ENCODE data around the gene ARL8B. TPM values are rescaled to one million over a fixed set of nuclear protein-coding genes. Genes with fewer than 3 reads are reported as not detected.

ARL8B gene
- total and polyA plus RNA-seq, 4 donors = 20.2 to 36.2 (median 24.2) TPM

- no peaks in the 10 kb centered on the region for H3K9me3 ChIP-seq (ENCODE audit: control insufficient read depth in 4 of 4, low read length in 3 of 4)
- H3K4me3 ChIP-seq (ENCODE audit: low read depth in 1 of 3, low read length in 3 of 3) = no peak overlapping the region
- WGBS = 73% methylated on average over 5 of the region's 5 CpGs
- peaks cover 5 to 47% (median 44%) of the 10 kb centered on the region in 4 donors for H3K36me3 ChIP-seq (ENCODE audit: control insufficient read depth in 4 of 4, insufficient read depth in 3 of 4, low read depth in 1 of 4, low read length in 3 of 4)
- peaks cover 0 to 32% (median 26%) of the 10 kb centered on the region in 4 donors for H3K4me1 ChIP-seq (ENCODE audit: control insufficient read depth in 4 of 4, insufficient read depth in 4 of 4, low read length in 3 of 4)
- H3K9ac ChIP-seq (ENCODE audit: low read depth in 1 of 2, low read length in 2 of 2) = no peak overlapping the region
- no peak for TF ChIP-seq YY1 (IDR thresholded peaks at IDR 0.05)
- TF ChIP-seq MAX (IDR thresholded peaks at IDR 0.05) = no peak
- no peak for TF ChIP-seq ZBTB33 (IDR thresholded peaks at IDR 0.05)
- no peak for TF ChIP-seq CTCF (IDR thresholded peaks at IDR 0.05; ENCODE audit: low read depth, low read length, missing input control)
- no peak for TF ChIP-seq GABPA (IDR thresholded peaks at IDR 0.05 in 1 of 2, conservative IDR thresholded peaks at IDR 0.05 in 1 of 2)
- no peak for TF ChIP-seq EGR1 (IDR thresholded peaks at IDR 0.05; ENCODE audit: low read depth in 2 of 2)
- no peak for TF ChIP-seq FOXA1 (IDR thresholded peaks at IDR 0.05)
- no peak for DNase-seq (ENCODE audit: low spot score)
- no peak overlapping the region for H3K27ac ChIP-seq (ENCODE audit: low read depth in 1 of 2, low read length in 2 of 2)
- H3K27me3 ChIP-seq (ENCODE audit: control insufficient read depth in 4 of 4, insufficient read depth in 4 of 4, low read length in 3 of 4) = no peaks in the 10 kb centered on the region
Measured at GRCh38 chr3:5218815-5219214, 96.7 kb downstream of the ARL8B start.

- no peaks in the 10 kb centered on the region for H3K9me3 ChIP-seq (ENCODE audit: control insufficient read depth in 4 of 4, low read length in 3 of 4)
- no peak overlapping the region for H3K27ac ChIP-seq (ENCODE audit: low read depth in 1 of 2, low read length in 2 of 2)
- peaks cover 5 to 43% (median 40%) of the 10 kb centered on the region in 4 donors for H3K36me3 ChIP-seq (ENCODE audit: control insufficient read depth in 4 of 4, insufficient read depth in 3 of 4, low read depth in 1 of 4, low read length in 3 of 4)
- H3K4me3 ChIP-seq (ENCODE audit: low read depth in 1 of 3, low read length in 3 of 3) = no peak overlapping the region
- H3K4me1 ChIP-seq (ENCODE audit: control insufficient read depth in 4 of 4, insufficient read depth in 4 of 4, low read length in 3 of 4) = peaks cover 0 to 29% (median 26%) of the 10 kb centered on the region in 4 donors
- no peak overlapping the region for H3K9ac ChIP-seq (ENCODE audit: low read depth in 1 of 2, low read length in 2 of 2)
- WGBS = 94% methylated on average over 4 of the region's 4 CpGs
- no peak for TF ChIP-seq HNF4A (conservative IDR thresholded peaks at IDR 0.05)
- no peak for TF ChIP-seq SP1 (IDR thresholded peaks at IDR 0.05)
- no peak for TF ChIP-seq CTCF (IDR thresholded peaks at IDR 0.05; ENCODE audit: low read depth, low read length, missing input control)
- no peak for TF ChIP-seq YY1 (IDR thresholded peaks at IDR 0.05)
- TF ChIP-seq MAX (IDR thresholded peaks at IDR 0.05) = no peak
- TF ChIP-seq RAD21 (IDR thresholded peaks at IDR 0.05) = no peak
- no peak for TF ChIP-seq FOXA1 (IDR thresholded peaks at IDR 0.05)
- no peak for TF ChIP-seq EGR1 (IDR thresholded peaks at IDR 0.05; ENCODE audit: low read depth in 2 of 2)
- no peak for TF ChIP-seq REST (IDR thresholded peaks at IDR 0.05)
- DNase-seq (ENCODE audit: low spot score) = no peak
- no peaks in the 10 kb centered on the region for H3K27me3 ChIP-seq (ENCODE audit: control insufficient read depth in 4 of 4, insufficient read depth in 4 of 4, low read length in 3 of 4)
Measured at GRCh38 chr3:5219216-5219615, 97.1 kb downstream of the ARL8B start.

Measured in liver (tissue), 9 donors.